AG09319 (cell line): ENCODE measurements around the gene IMPG1.

ENCODE experiments used
- DNase-seq: peaks from one replicate; pipeline ENCODE4 v3.0.0-alpha.2; 2010; ENCODE audit warnings: low read depth; ENCODE audit errors: extremely low read depth
- TF ChIP-seq, protein P1 (sequence below): IDR thresholded peaks from 2 replicates; pipeline ENCODE4 v1.5.1; 2011; ENCODE audit warnings: low read depth, mild to moderate bottlenecking, inconsistent platforms, low read length, moderate library complexity

The IMPG1 gene

DNA sequence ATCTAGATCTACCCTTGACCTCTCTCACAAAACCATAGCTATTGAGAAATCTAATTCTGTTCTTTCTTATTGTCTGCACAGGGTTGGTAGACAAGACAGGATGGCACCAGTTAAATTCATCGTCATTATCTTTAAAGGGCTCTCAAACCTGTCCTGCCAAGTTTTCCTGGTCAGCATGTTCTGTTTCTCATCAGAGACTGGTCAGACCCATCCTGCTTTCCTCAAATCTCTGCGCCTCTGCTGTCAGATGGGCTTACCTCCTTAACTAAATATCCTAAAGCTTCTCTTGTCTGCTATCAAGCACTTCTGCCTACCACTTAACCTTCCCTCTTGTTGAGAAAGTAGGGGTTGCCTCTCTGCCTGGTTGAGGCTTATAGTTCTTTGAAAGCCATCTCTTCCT, 198.2 kb downstream of the IMPG1 start:
- TF ChIP-seq, protein P1, sequence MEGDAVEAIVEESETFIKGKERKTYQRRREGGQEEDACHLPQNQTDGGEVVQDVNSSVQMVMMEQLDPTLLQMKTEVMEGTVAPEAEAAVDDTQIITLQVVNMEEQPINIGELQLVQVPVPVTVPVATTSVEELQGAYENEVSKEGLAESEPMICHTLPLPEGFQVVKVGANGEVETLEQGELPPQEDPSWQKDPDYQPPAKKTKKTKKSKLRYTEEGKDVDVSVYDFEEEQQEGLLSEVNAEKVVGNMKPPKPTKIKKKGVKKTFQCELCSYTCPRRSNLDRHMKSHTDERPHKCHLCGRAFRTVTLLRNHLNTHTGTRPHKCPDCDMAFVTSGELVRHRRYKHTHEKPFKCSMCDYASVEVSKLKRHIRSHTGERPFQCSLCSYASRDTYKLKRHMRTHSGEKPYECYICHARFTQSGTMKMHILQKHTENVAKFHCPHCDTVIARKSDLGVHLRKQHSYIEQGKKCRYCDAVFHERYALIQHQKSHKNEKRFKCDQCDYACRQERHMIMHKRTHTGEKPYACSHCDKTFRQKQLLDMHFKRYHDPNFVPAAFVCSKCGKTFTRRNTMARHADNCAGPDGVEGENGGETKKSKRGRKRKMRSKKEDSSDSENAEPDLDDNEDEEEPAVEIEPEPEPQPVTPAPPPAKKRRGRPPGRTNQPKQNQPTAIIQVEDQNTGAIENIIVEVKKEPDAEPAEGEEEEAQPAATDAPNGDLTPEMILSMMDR = no peak
- no peak for DNase-seq
